Subcutaneous preadipocyte (primary cell): ENCODE results near the gene HSPB9. TPM values are rescaled to one million over a fixed set of nuclear protein-coding genes. Genes with fewer than 3 reads are reported as not detected.

Experiments
- total RNA-seq: library from RNA; depleted of rRNA; stranded (reverse); fragments of >200 nt; gene quantifications from 2 replicates; pipeline ENCODE4 v1.2.3, GENCODE V29; 2012

HSPB9 gene, protein sequence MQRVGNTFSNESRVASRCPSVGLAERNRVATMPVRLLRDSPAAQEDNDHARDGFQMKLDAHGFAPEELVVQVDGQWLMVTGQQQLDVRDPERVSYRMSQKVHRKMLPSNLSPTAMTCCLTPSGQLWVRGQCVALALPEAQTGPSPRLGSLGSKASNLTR
- not detected in 2 replicates for total RNA-seq

GRCh38 chr17:42122371-42123303, at the start of gene HSPB9:
HSPB9 (plus strand) TSS chr17:42122804; CDS start chr17:42122851, 47 bp downstream.

GRCh38 chr17:42097691-42098631, 24.6 kb upstream of the HSPB9 start, which contains the start of gene ZNF385C:
ZNF385C (minus strand) TSS chr17:42098473; CDS start chr17:42063056, 35,417 bp downstream.

DNA sequence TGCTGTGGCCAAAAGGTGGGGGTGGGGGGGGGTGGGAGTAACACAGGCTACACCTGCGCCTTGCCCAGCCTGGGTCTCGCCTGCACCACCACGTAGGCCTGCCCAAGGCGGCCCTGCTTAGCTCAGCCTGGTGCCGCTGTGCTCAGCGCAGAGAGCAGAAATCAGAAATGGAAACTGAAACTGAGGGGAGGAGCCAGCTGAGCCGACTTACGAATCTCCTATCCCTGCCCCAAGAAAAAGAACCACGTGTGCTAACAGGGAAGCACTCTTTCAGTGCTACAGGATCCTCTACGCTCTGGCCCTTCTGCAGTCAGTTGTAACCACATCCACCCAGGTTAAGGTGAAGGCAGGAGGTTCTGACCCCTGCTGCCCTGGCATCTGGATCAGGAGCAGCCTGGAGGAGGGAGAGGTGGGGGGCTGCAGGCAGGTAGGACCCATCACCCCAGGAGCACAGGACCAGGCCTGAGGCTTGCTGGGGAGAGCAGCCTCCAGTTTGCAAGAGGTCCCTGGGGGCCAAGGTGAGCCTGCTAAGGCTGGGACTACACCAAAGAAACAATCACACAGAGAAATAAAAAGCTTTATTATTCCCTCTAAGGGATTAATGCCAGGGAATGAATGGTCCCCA, 9.9 kb upstream of the HSPB9 start, which contains the start of gene DHX58:
Gene DHX58 (minus strand): TSS at position 163 of the 625 bp plus-strand sequence. CDS start 822 bp downstream, outside the sequence.

DNA sequence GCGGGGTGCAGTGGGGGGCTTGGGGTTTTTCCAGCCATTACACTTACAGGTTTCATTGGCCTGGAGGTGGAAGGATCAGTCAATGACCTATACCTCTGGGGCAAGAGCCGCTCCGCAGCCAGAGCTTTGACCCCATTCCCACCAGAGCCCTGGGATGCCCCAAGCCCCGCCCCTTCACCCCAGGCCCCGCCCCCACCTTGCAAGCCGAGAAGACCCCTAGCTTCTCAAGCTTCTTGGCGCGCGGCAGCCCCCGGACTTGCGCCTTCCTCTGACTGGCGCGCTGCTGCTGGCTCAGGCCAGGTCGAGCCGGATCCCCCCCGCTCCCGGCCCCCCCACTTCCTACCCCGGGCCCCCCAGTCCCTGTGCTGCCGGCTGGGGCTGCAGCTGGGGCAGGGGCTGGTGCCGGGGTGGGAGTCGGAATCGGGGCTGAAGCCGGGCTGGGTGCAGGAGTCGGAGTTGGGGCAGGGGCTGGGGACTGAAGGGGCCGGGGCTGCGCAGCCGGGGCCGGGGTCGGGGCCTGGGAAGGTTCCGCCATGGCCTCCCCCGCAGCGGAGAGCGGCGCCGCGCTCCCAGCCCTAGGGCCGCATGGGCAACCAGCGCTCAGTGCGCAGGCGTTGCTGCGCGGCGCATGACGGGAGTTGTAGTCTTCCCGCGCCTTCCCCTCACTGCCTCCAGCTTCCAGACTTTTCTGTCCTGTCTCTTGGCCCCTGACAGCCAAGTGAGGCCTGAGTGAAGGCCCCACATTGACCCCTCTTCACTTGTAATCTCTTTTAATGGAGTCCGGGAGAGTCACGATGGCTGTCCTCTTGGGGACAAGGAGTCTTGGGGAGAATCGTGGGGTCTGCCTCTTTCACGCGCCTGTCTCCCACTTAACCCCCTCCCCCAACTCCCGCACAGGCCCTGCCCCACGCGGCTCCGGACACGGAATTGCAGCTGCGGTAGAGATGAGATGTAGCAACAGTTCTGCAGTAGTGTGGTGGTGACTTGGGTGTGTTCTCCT, 1.5 kb upstream of the HSPB9 start, which contains the start of gene KAT2A:
Gene KAT2A (minus strand): TSS at position 598 of the 1,000 bp plus-strand sequence. CDS start 63 bp downstream, at position 535.

Other genes starting within 250 kb of the HSPB9 start
- 233 and 404 TPM in 2 replicates for gene ACLY, start 203.9 kb upstream of the HSPB9 start, total RNA-seq
- gene ODAD4, start 192.2 kb upstream of the HSPB9 start, total RNA-seq: 0.37 and 0.59 TPM in 2 replicates
- gene CNP, start 156.0 kb upstream of the HSPB9 start, total RNA-seq: 48.5 and 54.0 TPM in 2 replicates
- gene DNAJC7, start 105.4 kb upstream of the HSPB9 start, total RNA-seq: 64.3 and 78.8 TPM in 2 replicates
- 19.5 and 26.0 TPM in 2 replicates for gene NKIRAS2, start 102.7 kb upstream of the HSPB9 start, total RNA-seq
- under 0.01 and 0.37 TPM in 2 replicates for gene C17orf113, start 72.2 kb upstream of the HSPB9 start, total RNA-seq
- gene ZNF385C, start 24.3 kb upstream of the HSPB9 start, total RNA-seq: not detected in 2 replicates
- gene DHX58, start 10.1 kb upstream of the HSPB9 start, total RNA-seq: 4.5 and 7.0 TPM in 2 replicates
- gene KAT2A, start 1.4 kb upstream of the HSPB9 start, total RNA-seq: 13.6 and 15.6 TPM in 2 replicates
- 86.7 and 87.2 TPM in 2 replicates for gene RAB5C, start 32.2 kb downstream of the HSPB9 start, total RNA-seq
- not detected in 2 replicates for gene KCNH4, start 58.3 kb downstream of the HSPB9 start, total RNA-seq
- gene HCRT, start 62.6 kb downstream of the HSPB9 start, total RNA-seq: not detected in 2 replicates
- 9.0 and 15.1 TPM in 2 replicates for gene GHDC, start 71.7 kb downstream of the HSPB9 start, total RNA-seq
- gene STAT5B, start 153.6 kb downstream of the HSPB9 start, total RNA-seq: 22.0 and 26.2 TPM in 2 replicates
- gene STAT5A, start 165.7 kb downstream of the HSPB9 start, total RNA-seq: 9.6 and 19.1 TPM in 2 replicates